ENCODE results near the gene PDAP1.

The PDAP1 gene

GRCh38 chr7:99372275-99373090, 35.9 kb downstream of the PDAP1 start:
- TF ChIP-seq, protein P1, sequence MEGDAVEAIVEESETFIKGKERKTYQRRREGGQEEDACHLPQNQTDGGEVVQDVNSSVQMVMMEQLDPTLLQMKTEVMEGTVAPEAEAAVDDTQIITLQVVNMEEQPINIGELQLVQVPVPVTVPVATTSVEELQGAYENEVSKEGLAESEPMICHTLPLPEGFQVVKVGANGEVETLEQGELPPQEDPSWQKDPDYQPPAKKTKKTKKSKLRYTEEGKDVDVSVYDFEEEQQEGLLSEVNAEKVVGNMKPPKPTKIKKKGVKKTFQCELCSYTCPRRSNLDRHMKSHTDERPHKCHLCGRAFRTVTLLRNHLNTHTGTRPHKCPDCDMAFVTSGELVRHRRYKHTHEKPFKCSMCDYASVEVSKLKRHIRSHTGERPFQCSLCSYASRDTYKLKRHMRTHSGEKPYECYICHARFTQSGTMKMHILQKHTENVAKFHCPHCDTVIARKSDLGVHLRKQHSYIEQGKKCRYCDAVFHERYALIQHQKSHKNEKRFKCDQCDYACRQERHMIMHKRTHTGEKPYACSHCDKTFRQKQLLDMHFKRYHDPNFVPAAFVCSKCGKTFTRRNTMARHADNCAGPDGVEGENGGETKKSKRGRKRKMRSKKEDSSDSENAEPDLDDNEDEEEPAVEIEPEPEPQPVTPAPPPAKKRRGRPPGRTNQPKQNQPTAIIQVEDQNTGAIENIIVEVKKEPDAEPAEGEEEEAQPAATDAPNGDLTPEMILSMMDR (conservative IDR thresholded peaks at IDR 0.05; ENCODE audit: control insufficient read depth, insufficient read depth, low read depth, low read length): no peak
- H3K4me3 ChIP-seq (ENCODE audit: control insufficient read depth, low read depth, low read length): no peak overlapping the region
- peak; percentile 38 for DNase-seq (ENCODE audit: low read depth)

DNA sequence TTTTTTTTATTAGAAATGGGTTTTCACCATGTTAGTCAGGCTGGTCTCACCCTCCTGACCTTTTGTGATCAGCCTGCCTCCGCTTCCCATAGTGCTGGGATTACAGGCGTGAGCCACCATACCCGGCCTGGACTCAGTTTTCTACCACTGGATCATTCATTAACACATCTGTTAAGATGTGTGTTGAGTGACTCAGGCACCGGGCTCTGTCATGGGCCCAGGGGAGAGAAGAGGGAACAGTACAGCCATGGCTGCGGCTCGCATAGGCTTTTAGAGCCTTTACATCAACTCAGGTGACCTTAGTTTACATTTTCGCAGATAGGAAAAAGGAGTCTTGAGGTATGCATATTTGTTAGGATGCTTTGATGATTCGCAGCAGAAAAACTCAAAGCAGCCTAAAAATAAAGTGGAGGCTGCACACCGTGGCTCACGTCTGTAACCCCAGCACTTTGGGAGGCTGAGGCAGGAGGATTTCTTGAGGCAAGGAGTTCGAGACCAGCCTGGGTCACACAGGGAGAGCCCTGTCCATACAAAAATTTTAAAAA, 36.9 kb downstream of the PDAP1 start:
- no peak overlapping the region for H3K4me3 ChIP-seq (ENCODE audit: control insufficient read depth, low read depth, low read length)
- no peak for DNase-seq (ENCODE audit: low read depth)
- TF ChIP-seq, protein P1 (conservative IDR thresholded peaks at IDR 0.05; ENCODE audit: control insufficient read depth, insufficient read depth, low read depth, low read length): no peak

GRCh38 chr7:99369767-99370391, 38.5 kb downstream of the PDAP1 start:
- peak; percentile 33 for DNase-seq (ENCODE audit: low read depth)
- H3K4me3 ChIP-seq (ENCODE audit: control insufficient read depth, low read depth, low read length): no peak overlapping the region
- TF ChIP-seq, protein P1 (conservative IDR thresholded peaks at IDR 0.05; ENCODE audit: control insufficient read depth, insufficient read depth, low read depth, low read length): no peak

DNA sequence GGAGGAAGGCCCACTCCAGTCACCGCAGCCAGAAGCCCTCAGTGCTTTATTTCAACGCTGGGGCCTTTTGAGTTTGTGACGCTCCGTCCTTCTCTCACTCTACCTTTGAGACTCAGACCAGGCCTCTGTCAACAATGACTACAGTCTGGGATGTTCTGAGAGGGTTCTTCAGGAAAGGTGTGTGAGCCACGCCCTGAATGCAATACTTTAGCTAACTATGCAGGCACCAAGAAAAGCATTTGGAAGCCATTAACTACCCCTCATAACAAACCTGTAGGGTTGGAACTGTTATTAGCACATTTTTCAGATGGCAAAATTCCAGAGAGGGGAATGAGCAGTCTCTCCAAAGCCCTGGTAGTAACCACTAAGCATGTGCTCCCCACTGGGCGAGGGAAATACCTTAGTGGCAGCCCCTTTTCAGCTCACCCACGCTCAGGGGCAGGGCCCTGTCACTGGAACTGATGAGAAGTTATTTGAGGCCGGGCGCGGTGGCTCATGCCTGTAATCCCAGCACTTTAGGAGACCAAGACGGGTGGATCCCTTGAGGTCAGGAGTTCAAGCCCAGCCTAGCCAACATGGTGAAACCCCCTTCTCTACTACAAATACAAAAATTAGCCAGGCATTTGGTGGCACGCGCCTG, 39.5 kb downstream of the PDAP1 start:
- TF ChIP-seq, protein P1 (conservative IDR thresholded peaks at IDR 0.05; ENCODE audit: control insufficient read depth, insufficient read depth, low read depth, low read length): no peak
- no peak for DNase-seq (ENCODE audit: low read depth)
- no peak overlapping the region for H3K4me3 ChIP-seq (ENCODE audit: control insufficient read depth, low read depth, low read length)

GRCh38 chr7:99366646-99367045, 41.8 kb downstream of the PDAP1 start:
- TF ChIP-seq, protein P1 (conservative IDR thresholded peaks at IDR 0.05; ENCODE audit: control insufficient read depth, insufficient read depth, low read depth, low read length): no peak
- no peak overlapping the region for H3K4me3 ChIP-seq (ENCODE audit: control insufficient read depth, low read depth, low read length)
- no peak for DNase-seq (ENCODE audit: low read depth)

GRCh38 chr7:99365318-99366141, 42.9 kb downstream of the PDAP1 start:
- H3K4me3 ChIP-seq (ENCODE audit: control insufficient read depth, low read depth, low read length): no peak overlapping the region
- no peak for DNase-seq (ENCODE audit: low read depth)
- TF ChIP-seq, protein P1 (conservative IDR thresholded peaks at IDR 0.05; ENCODE audit: control insufficient read depth, insufficient read depth, low read depth, low read length): peak; percentile 50

All from fibroblast of mammary gland (primary cell).